ENCODE measurements around the gene PPFIA4.
"Not testable (repeated sequence)": the region's sequence is repeated elsewhere in the genome, so short reads cannot be mapped to it uniquely, and the experiment has no call there.

PPFIA4 gene

DNA sequence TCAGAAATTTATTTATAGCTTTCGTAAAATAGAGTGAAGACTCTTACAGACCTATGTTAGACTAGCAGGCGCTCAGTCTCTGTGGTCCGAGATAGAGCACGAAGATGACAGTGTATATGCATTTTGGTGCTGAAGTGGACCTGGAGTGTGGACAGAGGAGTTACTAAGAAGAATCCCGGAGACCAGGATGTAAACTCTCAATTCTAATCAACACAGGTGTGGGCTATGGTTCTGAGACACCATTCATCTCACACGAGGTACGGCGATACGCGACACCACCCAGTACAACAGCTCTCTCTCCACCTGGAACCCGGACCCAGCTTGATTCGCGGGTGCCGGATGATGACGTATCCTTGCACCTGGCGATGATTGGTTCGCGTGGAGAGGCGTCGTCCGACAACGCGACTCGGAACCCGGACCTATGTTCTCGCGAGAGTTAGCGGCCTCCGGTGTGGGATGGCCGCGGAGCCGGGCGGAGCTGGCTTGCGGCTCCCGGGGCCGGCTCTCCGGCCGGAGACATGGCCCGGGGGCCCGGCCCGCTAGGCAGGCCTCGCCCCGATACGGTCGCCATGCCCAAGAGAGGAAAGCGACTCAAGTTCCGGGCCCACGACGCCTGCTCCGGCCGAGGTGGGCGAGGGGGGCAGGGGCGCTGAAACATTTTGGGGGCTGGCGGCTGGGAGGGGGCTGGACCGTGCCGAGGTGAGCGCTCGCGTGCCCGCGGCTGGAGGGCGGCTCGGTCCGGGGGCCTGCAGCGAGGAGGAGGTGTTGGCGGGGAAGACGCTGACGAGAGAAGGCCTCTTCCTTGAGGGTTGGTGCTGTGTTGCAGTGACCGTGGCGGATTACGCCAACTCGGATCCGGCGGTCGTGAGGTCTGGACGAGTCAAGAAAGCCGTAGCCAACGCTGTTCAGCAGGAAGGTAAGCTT, 19.1 kb upstream of the PPFIA4 start, which contains the start of gene TMEM183A:
TSS of gene TMEM183A (plus strand) at position 427 of the 924 bp plus-strand sequence. CDS start at position 519, 92 bp downstream.
- H3K27me3 ChIP-seq (replicated peaks; ENCODE audit: control insufficient read depth, insufficient read depth, low read length): no peaks in the 10 kb centered on the region
- peaks cover 7% of the 10 kb centered on the region for H3K36me3 ChIP-seq (ENCODE audit: control insufficient read depth, insufficient read depth, low read length)
- H3K4me3 ChIP-seq (replicated peaks; ENCODE audit: low read depth, low read length): peak within 1 kb of the TSS; percentile 91
- DNase-seq (ENCODE audit: extremely low read depth, insufficient read length): peak; percentile 93
- TF ChIP-seq CTCF (IDR thresholded peaks at IDR 0.05; ENCODE audit: insufficient read depth, low read length, poor library complexity, severe bottlenecking): no peak

DNA sequence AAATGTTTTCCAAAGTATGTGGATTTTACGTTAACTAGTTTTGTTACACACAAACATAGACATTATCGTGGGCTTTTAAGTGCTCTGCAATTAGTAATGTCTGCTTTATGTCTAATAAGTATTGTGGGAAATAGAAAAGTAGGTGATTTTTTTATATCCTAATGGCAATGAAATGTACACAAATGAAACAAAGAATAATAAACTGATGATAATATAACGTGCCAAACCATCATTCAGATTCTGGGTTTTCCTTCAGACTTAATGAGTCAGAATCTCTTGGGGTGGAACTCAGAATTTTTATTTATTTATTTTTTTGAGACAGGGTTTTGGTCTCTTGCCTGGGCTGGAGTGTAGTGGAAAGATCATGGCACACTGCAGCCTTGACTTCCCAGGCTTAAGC, 17.1 kb upstream of the PPFIA4 start:
- DNase-seq (ENCODE audit: extremely low read depth, insufficient read length): no peak
- Histone ChIP-seq H3K27me3 (replicated peaks; ENCODE audit: control insufficient read depth, insufficient read depth, low read length) (no peaks in the 10 kb centered on the region), H3K4me3 (replicated peaks; ENCODE audit: low read depth, low read length) (no peak overlapping the region), H3K36me3 (ENCODE audit: control insufficient read depth, insufficient read depth, low read length) (peaks cover 9% of the 10 kb centered on the region)
- no peak for TF ChIP-seq CTCF (IDR thresholded peaks at IDR 0.05; ENCODE audit: insufficient read depth, low read length, poor library complexity, severe bottlenecking)

DNA sequence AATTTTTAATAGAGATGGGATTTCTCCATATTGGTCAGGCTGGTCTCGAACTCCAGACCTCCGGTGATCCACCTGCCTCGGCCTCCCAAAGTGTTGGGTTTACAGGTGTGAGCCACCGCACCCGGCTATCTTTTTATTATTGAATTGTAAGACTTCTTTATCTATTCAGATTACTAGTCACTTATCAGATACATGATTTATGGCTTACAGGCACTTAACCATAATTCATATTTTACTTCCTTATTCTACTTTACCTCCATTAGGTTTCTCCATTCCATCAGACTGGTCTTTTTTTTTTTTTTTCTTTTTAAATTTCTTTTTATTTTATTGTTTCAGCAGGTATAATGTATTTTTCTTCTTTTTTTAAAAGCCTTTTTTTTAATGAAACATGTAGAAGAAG, 14.7 kb upstream of the PPFIA4 start:
- DNase-seq (ENCODE audit: extremely low read depth, insufficient read length): no peak
- no peak for TF ChIP-seq CTCF (IDR thresholded peaks at IDR 0.05; ENCODE audit: insufficient read depth, low read length, poor library complexity, severe bottlenecking)
- no peak overlapping the region for H3K4me3 ChIP-seq (replicated peaks; ENCODE audit: low read depth, low read length)
- peaks cover 16% of the 10 kb centered on the region for H3K36me3 ChIP-seq (ENCODE audit: control insufficient read depth, insufficient read depth, low read length)
- no peaks in the 10 kb centered on the region for H3K27me3 ChIP-seq (replicated peaks; ENCODE audit: control insufficient read depth, insufficient read depth, low read length)

GRCh38 chr1:203017061-203017460, 9.2 kb upstream of the PPFIA4 start:
- no peaks in the 10 kb centered on the region for H3K27me3 ChIP-seq (replicated peaks; ENCODE audit: control insufficient read depth, insufficient read depth, low read length)
- DNase-seq (ENCODE audit: extremely low read depth, insufficient read length): no peak
- H3K36me3 ChIP-seq (ENCODE audit: control insufficient read depth, insufficient read depth, low read length): peaks cover 28% of the 10 kb centered on the region
- TF ChIP-seq CTCF (IDR thresholded peaks at IDR 0.05; ENCODE audit: insufficient read depth, low read length, poor library complexity, severe bottlenecking): no peak
- no peak overlapping the region for H3K4me3 ChIP-seq (replicated peaks; ENCODE audit: low read depth, low read length)

DNA sequence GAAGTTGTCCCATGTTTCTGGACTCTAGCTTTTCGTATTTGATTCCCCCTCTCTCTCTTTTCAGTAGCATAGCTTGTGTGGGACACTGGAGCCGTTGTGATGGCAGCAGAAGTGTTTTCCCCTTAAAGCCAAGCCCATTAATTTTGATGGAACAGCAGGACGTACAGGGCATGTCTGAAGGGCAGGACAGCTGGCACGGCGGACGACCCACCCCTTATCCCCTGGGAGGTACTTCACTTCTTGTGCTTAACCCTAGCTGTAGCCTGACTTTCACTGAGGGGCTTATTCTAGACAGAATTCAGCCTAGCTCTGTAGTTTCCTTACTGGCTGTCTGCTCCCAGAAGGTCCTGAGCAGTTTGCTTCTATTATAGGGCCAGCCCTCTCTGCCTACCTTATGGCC, 8.6 kb upstream of the PPFIA4 start:
- Histone ChIP-seq H3K36me3 (ENCODE audit: control insufficient read depth, insufficient read depth, low read length) (peaks cover 26% of the 10 kb centered on the region), H3K27me3 (replicated peaks; ENCODE audit: control insufficient read depth, insufficient read depth, low read length) (no peaks in the 10 kb centered on the region), H3K4me3 (replicated peaks; ENCODE audit: low read depth, low read length) (no peak overlapping the region)
- DNase-seq (ENCODE audit: extremely low read depth, insufficient read length): no peak
- no peak for TF ChIP-seq CTCF (IDR thresholded peaks at IDR 0.05; ENCODE audit: insufficient read depth, low read length, poor library complexity, severe bottlenecking)

- not testable (repeated sequence) for H3K4me3 ChIP-seq (replicated peaks; ENCODE audit: low read depth, low read length); H3K27me3 ChIP-seq (replicated peaks; ENCODE audit: control insufficient read depth, insufficient read depth, low read length); DNase-seq (ENCODE audit: extremely low read depth, insufficient read length)
- peaks cover 16% of the 10 kb centered on the region for H3K36me3 ChIP-seq (ENCODE audit: control insufficient read depth, insufficient read depth, low read length)
Measured at GRCh38 chr1:203022855-203023254, 3.4 kb upstream of the PPFIA4 start.
